G401.6 (cell line): ENCODE results near the gene HIPK4.
"Not testable (repeated sequence)": the region's sequence is repeated elsewhere in the genome, so short reads cannot be mapped to it uniquely, and the experiment has no call there.

Experiments
- FAIRE-seq: peaks from 2 replicates; lab custom pipeline; 2012; peaks lifted over from hg19 to GRCh38; lab: Jason Lieb, UNC

The HIPK4 gene

GRCh38 chr19:40416918-40417642 lies 27.1 kb upstream of the HIPK4 start:
- no peak for FAIRE-seq

GRCh38 chr19:40415768-40416167 lies 25.8 kb upstream of the HIPK4 start:
- no peak for FAIRE-seq

- no peak for FAIRE-seq
These were observed 24.9 kb upstream of the HIPK4 start for GRCh38 chr19:40414542-40415535.

- no peak for FAIRE-seq
These were observed 23.4 kb upstream of the HIPK4 start, which contains the start of gene PRX for GRCh38 chr19:40413291-40413845. Gene PRX, minus strand, starts transcription at chr19:40413378. Its CDS starts 5,446 bp downstream, at chr19:40407932.

- no peak for FAIRE-seq
These were observed 22.9 kb upstream of the HIPK4 start for GRCh38 chr19:40412866-40413265.

- no peak for FAIRE-seq
These were observed 22.0 kb upstream of the HIPK4 start for GRCh38 chr19:40411958-40412499.

- no peak for FAIRE-seq
These were observed 21.3 kb upstream of the HIPK4 start for GRCh38 chr19:40411125-40411842.

- FAIRE-seq, result no peak
These were observed 20.0 kb upstream of the HIPK4 start for GRCh38 chr19:40410030-40410389.

- FAIRE-seq, result not testable (repeated sequence)
These were observed 18.6 kb upstream of the HIPK4 start for GRCh38 chr19:40408598-40408925.

- no peak for FAIRE-seq
These were observed 18.0 kb upstream of the HIPK4 start for GRCh38 chr19:40407714-40408597.

- no peak for FAIRE-seq
These were observed 13.4 kb upstream of the HIPK4 start for GRCh38 chr19:40403262-40403984.

GRCh38 chr19:40400559-40400958 lies 10.6 kb upstream of the HIPK4 start:
- no peak for FAIRE-seq

GRCh38 chr19:40398417-40399131 lies 8.6 kb upstream of the HIPK4 start:
- no peak for FAIRE-seq

GRCh38 chr19:40397568-40397906 lies 7.6 kb upstream of the HIPK4 start:
- FAIRE-seq, result no peak

GRCh38 chr19:40396886-40397567 lies 7.0 kb upstream of the HIPK4 start:
- no peak for FAIRE-seq

GRCh38 chr19:40395956-40396355 lies 6.0 kb upstream of the HIPK4 start:
- FAIRE-seq, result no peak

GRCh38 chr19:40394816-40395210 lies 4.8 kb upstream of the HIPK4 start:
- FAIRE-seq, result no peak

GRCh38 chr19:40393894-40394815 lies 4.2 kb upstream of the HIPK4 start:
- no peak for FAIRE-seq
